H1 (cell line): ENCODE data around the gene EN1. TPM values are rescaled to one million over a fixed set of nuclear protein-coding genes. Genes with fewer than 3 reads are reported as not detected.

ENCODE experiments used
- GTF2F1 ChIP-seq: IDR thresholded peaks from 2 replicates; pipeline ENCODE4 v1.6.1; 2012; ENCODE audit warnings: low read depth, low read length, improper control_type of control experiment, borderline replicate concordance
- polyA plus RNA-seq, 7 experiments: library from polyadenylated mRNA; depleted of rRNA in 3 of 7; stranded (reverse) in 5 of 7; unstranded in 2 of 7; fragments of >200 nt in 5 of 7; fragments of 200-250 nt in 2 of 7; gene quantifications; 1 replicate in 5 of 7; 2 replicates in 1 of 7; 4 replicates in 1 of 7; pipeline versions ENCODE4 v1.2.1 to v1.2.3, GENCODE V29; 2011 to 2013; ENCODE audit warnings: missing spikeins in 2 of 7, mixed read lengths in 2 of 7
- total RNA-seq: library from RNA; stranded (reverse); fragmentation: NEBNext Ultra II Directional; extraction: Animal tissue kit (Norgen Biotek cat#: 25700); gene quantifications from 2 replicates; pipeline ENCODE4 v1.2.1, GENCODE V29; 2021

The EN1 gene
- total and polyA plus RNA-seq, 2 of the 8 experiments (the other 6 are each of a cell fraction or from before 2014, with no cell fraction given): not detected

- no peak for TF ChIP-seq GTF2F1
These were observed 21.4 kb downstream of the EN1 start (continued) for GRCh38 chr2:118826093-118826492.
